ENCODE results near the gene GINM1.

- TF ChIP-seq CTCF (conservative IDR thresholded peaks at IDR 0.05) (peak; percentile 98), EZH2 (IDR thresholded peaks at IDR 0.05; ENCODE audit: low read depth) (no peak)
These were observed 20.3 kb upstream of the GINM1 start, which contains the start of gene PPIL4 for GRCh38 chr6:149545754-149546471.

Data from PC-9 (cell line).